Calu3 (cell line): ENCODE measurements around the gene TAC3. TPM values are rescaled to one million over a fixed set of nuclear protein-coding genes. Genes with fewer than 3 reads are reported as not detected.
"Not testable (repeated sequence)": the region's sequence is repeated elsewhere in the genome, so short reads cannot be mapped to it uniquely, and the experiment has no call there.

Source experiments
- BruUV-seq: library from RNA; stranded (reverse); fragments of 400-500 nt; replicated peaks from 2 replicates; lab custom pipeline; 2021; lab: Mats Ljungman, UMichigan
- CTCF ChIA-PET: fragments of 300-600 bp; sonication (Branson Sonifier 250); formaldehyde crosslinking; loops from one replicate; lab custom pipeline; 2022; ENCODE audit warnings: antibody characterized with exemption; lab: Charles Lee
- DNase-seq: peaks from one replicate; pipeline ENCODE4 v3.0.0; 2022
- H3K27ac Mint-ChIP-seq: one replicate; pipeline ENCODE4 v1.8.0; 2022; ENCODE audit warnings: mixed read lengths; ENCODE audit not compliant: unreplicated experiment
- H3K27me3 Mint-ChIP-seq: one replicate; pipeline ENCODE4 v1.8.0; 2022; ENCODE audit warnings: mixed read lengths; ENCODE audit not compliant: unreplicated experiment
- H3K36me3 Mint-ChIP-seq: one replicate; pipeline ENCODE4 v1.8.0; 2022; ENCODE audit warnings: mild to moderate bottlenecking, moderate library complexity, mixed read lengths; ENCODE audit not compliant: insufficient read depth, unreplicated experiment
- H3K4me1 Mint-ChIP-seq: one replicate; pipeline ENCODE4 v1.8.0; 2022; ENCODE audit warnings: mild to moderate bottlenecking, low read depth, mixed read lengths; ENCODE audit not compliant: unreplicated experiment
- H3K4me3 Mint-ChIP-seq: one replicate; pipeline ENCODE4 v1.8.0; 2022; ENCODE audit warnings: mild to moderate bottlenecking, low read depth, moderate library complexity, mixed read lengths; ENCODE audit not compliant: unreplicated experiment
- H3K9me3 Mint-ChIP-seq: one replicate; pipeline ENCODE4 v1.8.0; 2022; ENCODE audit warnings: low read depth, mixed read lengths; ENCODE audit not compliant: unreplicated experiment
- intact Hi-C: fragments of 100-400 bp; cut with micrococcal nuclease; formaldehyde crosslinking; loops from one replicate; pipeline ENCODE4 v1.10.0; 2022; ENCODE audit not compliant: unreplicated experiment
- total RNA-seq: library from RNA; stranded (reverse); gene quantifications from 2 replicates; pipeline ENCODE4 v1.2.3, GENCODE V29; 2022
- TF ChIP-seq, protein P1 (sequence below): fragments of 200-600 bp; IDR thresholded peaks from one replicate; pipeline ENCODE4 v1.8.0; 2022; ENCODE audit warnings: antibody characterized with exemption; ENCODE audit not compliant: unreplicated experiment

Gene TAC3
- total RNA-seq, 1 experiment from 2014 or later, result not detected

DNA sequence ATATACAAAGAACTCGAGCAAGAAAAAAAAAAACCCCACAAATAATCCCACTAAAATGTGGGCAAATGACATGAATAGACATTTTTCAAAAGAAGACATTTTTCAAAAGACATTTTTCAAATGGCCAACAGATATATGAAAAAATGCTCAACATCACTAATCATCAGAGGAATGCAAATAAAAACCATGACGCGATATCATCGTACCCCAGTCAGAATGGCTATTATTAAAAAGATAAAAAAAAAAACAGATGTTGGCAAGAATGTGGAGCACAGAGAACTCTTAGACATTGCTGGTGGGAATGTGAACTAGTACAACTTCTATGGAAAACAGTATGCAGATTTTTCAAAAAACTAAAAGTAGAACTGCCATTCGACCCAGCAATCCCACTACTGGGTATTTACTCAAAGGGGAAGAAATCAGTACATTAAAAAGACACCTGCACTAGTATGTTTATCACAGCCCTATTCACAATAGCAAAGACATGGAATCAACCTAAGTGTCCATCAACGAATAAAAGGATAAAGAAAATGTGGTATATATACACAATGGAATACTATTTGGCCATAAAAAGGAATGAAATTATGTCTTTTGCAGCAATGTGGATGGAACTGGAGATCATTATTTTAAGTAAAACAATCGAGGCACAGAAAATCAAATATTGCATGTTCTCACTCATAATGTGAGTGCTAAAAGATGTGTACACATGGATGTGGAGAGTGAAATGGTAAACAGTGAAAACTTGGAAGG is 26.3 kb downstream of the TAC3 start:
- H3K4me3 Mint-ChIP-seq, result no peak overlapping the region
- H3K4me1 Mint-ChIP-seq, result peaks cover 23% of the 10 kb centered on the region
- peaks cover 8% of the 10 kb centered on the region for H3K36me3 Mint-ChIP-seq
- CTCF ChIA-PET, result no interaction called here
- no TSS peak for BruUV-seq
- no peak overlapping the region for H3K27ac Mint-ChIP-seq
- intact Hi-C loops, result no loop called here
- TF ChIP-seq, protein P1, sequence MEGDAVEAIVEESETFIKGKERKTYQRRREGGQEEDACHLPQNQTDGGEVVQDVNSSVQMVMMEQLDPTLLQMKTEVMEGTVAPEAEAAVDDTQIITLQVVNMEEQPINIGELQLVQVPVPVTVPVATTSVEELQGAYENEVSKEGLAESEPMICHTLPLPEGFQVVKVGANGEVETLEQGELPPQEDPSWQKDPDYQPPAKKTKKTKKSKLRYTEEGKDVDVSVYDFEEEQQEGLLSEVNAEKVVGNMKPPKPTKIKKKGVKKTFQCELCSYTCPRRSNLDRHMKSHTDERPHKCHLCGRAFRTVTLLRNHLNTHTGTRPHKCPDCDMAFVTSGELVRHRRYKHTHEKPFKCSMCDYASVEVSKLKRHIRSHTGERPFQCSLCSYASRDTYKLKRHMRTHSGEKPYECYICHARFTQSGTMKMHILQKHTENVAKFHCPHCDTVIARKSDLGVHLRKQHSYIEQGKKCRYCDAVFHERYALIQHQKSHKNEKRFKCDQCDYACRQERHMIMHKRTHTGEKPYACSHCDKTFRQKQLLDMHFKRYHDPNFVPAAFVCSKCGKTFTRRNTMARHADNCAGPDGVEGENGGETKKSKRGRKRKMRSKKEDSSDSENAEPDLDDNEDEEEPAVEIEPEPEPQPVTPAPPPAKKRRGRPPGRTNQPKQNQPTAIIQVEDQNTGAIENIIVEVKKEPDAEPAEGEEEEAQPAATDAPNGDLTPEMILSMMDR, result no peak
- no peaks in the 10 kb centered on the region for H3K9me3 Mint-ChIP-seq
- no peak for DNase-seq
- H3K27me3 Mint-ChIP-seq, result peaks cover 29% of the 10 kb centered on the region

DNA sequence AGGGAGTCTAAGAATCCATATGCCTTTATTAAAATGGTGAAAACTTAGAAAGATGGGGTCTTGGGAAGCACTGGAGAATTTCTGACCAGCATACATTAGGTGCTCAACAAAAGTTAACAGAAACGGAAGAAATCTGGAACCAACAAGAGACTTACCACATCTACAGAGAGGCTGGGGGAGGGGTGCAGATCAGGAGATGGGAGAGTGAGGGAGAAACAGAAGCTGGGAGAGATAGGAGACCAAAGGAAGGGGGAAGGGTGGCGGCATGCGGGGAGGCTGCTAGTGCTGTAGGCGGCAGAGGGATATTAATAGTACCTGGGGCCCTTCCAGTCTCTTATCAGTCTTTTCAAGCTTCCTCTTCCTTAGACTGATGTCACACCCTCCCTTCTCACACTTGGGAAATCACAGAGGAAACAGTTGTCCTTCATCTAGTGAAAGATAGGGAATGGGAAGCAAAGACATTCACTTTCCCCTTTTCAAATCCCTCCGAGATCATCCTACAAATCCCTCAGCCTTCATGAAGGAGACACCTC is 28.1 kb downstream of the TAC3 start:
- Mint-ChIP-seq H3K9me3 (no peaks in the 10 kb centered on the region), H3K4me3 (no peak overlapping the region), H3K27me3 (peaks cover 29% of the 10 kb centered on the region), H3K27ac (no peak overlapping the region), H3K36me3 (peaks cover 8% of the 10 kb centered on the region), H3K4me1 (peaks cover 23% of the 10 kb centered on the region)
- intact Hi-C loops, result no loop called here
- TF ChIP-seq, protein P1, result no peak
- DNase-seq, result no peak
- CTCF ChIA-PET, result interaction anchor here (1.0 to 1.8 kb wide), 5 partner anchors 13 to 352 kb away, joined by 3 to 14 read pairs (median 6); no protein-coding TSS in a partner anchor
- no TSS peak for BruUV-seq

DNA sequence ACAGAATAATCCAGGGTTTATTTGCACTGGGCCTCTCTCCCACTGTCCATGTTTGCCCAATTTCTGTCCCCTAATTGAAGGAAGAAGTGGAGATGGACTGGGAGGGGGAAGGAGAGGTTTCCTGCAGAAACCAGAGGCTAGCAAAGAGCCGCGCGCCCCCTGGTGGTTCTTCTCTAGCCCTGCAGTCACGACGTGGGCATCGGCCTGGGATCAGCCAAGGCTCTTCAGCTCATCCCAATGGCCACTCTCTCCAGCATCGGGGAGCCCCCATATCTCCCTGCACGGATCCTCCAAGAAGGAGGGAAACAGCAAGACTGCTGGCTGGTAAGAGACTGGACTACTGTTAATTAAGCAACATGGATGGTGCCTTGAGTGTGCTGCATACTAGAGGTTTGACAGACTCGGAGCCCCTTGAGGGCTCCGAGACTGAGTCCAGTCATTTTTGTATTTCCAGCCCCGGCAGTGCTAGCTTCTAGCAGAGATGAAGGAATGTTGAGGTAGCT is 28.7 kb downstream of the TAC3 start:
- no peak overlapping the region for H3K27ac Mint-ChIP-seq
- no peaks in the 10 kb centered on the region for H3K9me3 Mint-ChIP-seq
- H3K4me3 Mint-ChIP-seq, result no peak overlapping the region
- H3K4me1 Mint-ChIP-seq, result peaks cover 23% of the 10 kb centered on the region
- H3K27me3 Mint-ChIP-seq, result peaks cover 29% of the 10 kb centered on the region
- CTCF ChIA-PET, result interaction anchor here (0.9 to 1.8 kb wide), 5 partner anchors 14 to 351 kb away, joined by 3 to 14 read pairs (median 6); no protein-coding TSS in a partner anchor
- BruUV-seq, result no TSS peak
- DNase-seq, result peak; percentile 86
- TF ChIP-seq, protein P1, result peak; percentile 95
- intact Hi-C loops, result loop anchor here (1.0 to 2.0 kb wide), 2 partner anchors 147 to 231 kb away; no protein-coding TSS in a partner anchor
- H3K36me3 Mint-ChIP-seq, result peaks cover 8% of the 10 kb centered on the region

DNA sequence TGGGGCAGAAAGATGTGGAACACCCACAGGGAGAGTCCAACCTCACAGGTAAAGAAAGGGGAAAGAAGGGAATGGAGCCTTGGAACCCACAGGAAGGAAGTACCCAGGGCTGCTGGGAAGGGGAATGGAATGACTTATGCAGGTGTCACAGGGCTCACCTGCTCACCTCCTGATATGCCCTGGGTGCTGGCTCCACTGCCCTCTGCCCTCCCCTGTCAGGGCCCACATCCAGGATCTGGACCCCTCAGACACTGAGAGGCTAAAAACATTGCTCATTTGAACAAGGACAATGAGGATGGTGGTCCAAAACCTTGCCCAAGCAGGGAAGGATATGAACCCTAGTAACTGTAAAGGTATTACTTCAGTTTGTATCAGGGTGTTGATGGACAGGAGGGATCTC is 29.3 kb downstream of the TAC3 start:
- DNase-seq, result no peak
- no peak overlapping the region for H3K4me3 Mint-ChIP-seq
- intact Hi-C loops, result loop anchor here (1.0 to 2.0 kb wide), 2 partner anchors 147 to 230 kb away; no protein-coding TSS in a partner anchor
- no peaks in the 10 kb centered on the region for H3K9me3 Mint-ChIP-seq
- peaks cover 8% of the 10 kb centered on the region for H3K36me3 Mint-ChIP-seq
- peaks cover 23% of the 10 kb centered on the region for H3K4me1 Mint-ChIP-seq
- TF ChIP-seq, protein P1, result no peak
- H3K27ac Mint-ChIP-seq, result no peak overlapping the region
- H3K27me3 Mint-ChIP-seq, result peaks cover 29% of the 10 kb centered on the region
- CTCF ChIA-PET, result interaction anchor here (0.9 to 1.8 kb wide), 6 partner anchors 15 to 350 kb away, joined by 3 to 14 read pairs (median 8); no protein-coding TSS in a partner anchor
- BruUV-seq, result no TSS peak

DNA sequence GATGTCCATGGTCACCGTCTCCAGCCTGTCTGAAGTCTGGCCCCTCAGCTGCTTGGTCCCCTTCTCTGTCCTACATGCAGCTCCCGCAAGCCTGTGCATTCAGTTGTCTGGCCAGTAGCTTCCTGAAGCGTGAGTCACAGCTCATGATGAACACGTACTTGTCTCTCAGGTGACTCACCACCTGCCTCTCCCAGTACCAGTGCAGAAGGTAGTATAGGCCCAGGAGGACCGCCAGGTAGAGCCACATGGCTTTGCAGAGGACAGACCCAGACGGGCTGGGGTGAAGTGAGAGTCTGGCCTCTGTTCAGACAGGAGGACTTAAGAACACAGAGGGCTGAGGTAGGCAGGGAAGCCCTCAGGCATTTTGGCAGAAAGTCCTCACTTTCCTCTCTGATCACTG is 30.6 kb downstream of the TAC3 start:
- H3K36me3 Mint-ChIP-seq, H3K4me3 Mint-ChIP-seq, H3K9me3 Mint-ChIP-seq, BruUV-seq: not testable (repeated sequence)
- intact Hi-C loops, result loop anchor here (2.0 kb wide), 1 partner anchor 229 kb away; no protein-coding TSS in a partner anchor
- peak overlapping the region; percentile 8 for H3K27ac Mint-ChIP-seq
- DNase-seq, result peak; percentile 85
- H3K27me3 Mint-ChIP-seq, result peaks cover 29% of the 10 kb centered on the region
- CTCF ChIA-PET, result interaction anchor here (0.6 to 1.7 kb wide), 8 partner anchors 16 to 228 kb away, joined by 3 to 12 read pairs (median 4); no protein-coding TSS in a partner anchor
- H3K4me1 Mint-ChIP-seq, result peaks cover 15% of the 10 kb centered on the region
